ENCODE data around the gene TAGLN2.

Gene TAGLN2

GRCh38 chr1:159949123-159949522, 23.8 kb upstream of the TAGLN2 start:
- DNase-seq, result no peak

- DNase-seq, result no peak
Observed at GRCh38 chr1:159947942-159948341, 22.6 kb upstream of the TAGLN2 start.

GRCh38 chr1:159946242-159947187, 21.2 kb upstream of the TAGLN2 start:
- no peak for DNase-seq

GRCh38 chr1:159945483-159946241, 20.4 kb upstream of the TAGLN2 start, which contains the start of gene IGSF9:
Gene IGSF9, minus strand, starts transcription at chr1:159945613. Its CDS starts 2,159 bp downstream, at chr1:159943454.
- peak; percentile 77 for DNase-seq

GRCh38 chr1:159944623-159945455, 19.5 kb upstream of the TAGLN2 start:
- no peak for DNase-seq

GRCh38 chr1:159943908-159944622, 18.8 kb upstream of the TAGLN2 start:
- DNase-seq, result no peak

- no peak for DNase-seq
Observed at GRCh38 chr1:159943278-159943640, 18.0 kb upstream of the TAGLN2 start.

- no peak for DNase-seq
Observed at GRCh38 chr1:159942632-159943277, 17.4 kb upstream of the TAGLN2 start.

GRCh38 chr1:159941591-159942560, 16.6 kb upstream of the TAGLN2 start:
- no peak for DNase-seq

- no peak for DNase-seq
Observed at GRCh38 chr1:159941141-159941540, 15.8 kb upstream of the TAGLN2 start.

- DNase-seq, result no peak
Observed at GRCh38 chr1:159940006-159940620, 14.8 kb upstream of the TAGLN2 start.

GRCh38 chr1:159939678-159940002, 14.3 kb upstream of the TAGLN2 start:
- DNase-seq, result no peak

- DNase-seq, result no peak
Observed at GRCh38 chr1:159938905-159939677, 13.8 kb upstream of the TAGLN2 start.

- DNase-seq, result no peak
Observed at GRCh38 chr1:159938211-159938852, 13.0 kb upstream of the TAGLN2 start.

GRCh38 chr1:159937054-159937750, 11.9 kb upstream of the TAGLN2 start:
- DNase-seq, result no peak

- DNase-seq, result peak; percentile 50
Observed at GRCh38 chr1:159936273-159936904, 11.1 kb upstream of the TAGLN2 start.

- no peak for DNase-seq
Observed at GRCh38 chr1:159935719-159936272, 10.5 kb upstream of the TAGLN2 start.
